HG03139 (cell line): Measurements from ENCODE around the gene SLC66A3.

Source experiments
- ATAC-seq: cut with Tn5 transposase; IDR thresholded peaks from one replicate; pipeline ENCODE4 v1.9.1; 2021; ENCODE audit not compliant: unreplicated experiment

Gene SLC66A3

DNA sequence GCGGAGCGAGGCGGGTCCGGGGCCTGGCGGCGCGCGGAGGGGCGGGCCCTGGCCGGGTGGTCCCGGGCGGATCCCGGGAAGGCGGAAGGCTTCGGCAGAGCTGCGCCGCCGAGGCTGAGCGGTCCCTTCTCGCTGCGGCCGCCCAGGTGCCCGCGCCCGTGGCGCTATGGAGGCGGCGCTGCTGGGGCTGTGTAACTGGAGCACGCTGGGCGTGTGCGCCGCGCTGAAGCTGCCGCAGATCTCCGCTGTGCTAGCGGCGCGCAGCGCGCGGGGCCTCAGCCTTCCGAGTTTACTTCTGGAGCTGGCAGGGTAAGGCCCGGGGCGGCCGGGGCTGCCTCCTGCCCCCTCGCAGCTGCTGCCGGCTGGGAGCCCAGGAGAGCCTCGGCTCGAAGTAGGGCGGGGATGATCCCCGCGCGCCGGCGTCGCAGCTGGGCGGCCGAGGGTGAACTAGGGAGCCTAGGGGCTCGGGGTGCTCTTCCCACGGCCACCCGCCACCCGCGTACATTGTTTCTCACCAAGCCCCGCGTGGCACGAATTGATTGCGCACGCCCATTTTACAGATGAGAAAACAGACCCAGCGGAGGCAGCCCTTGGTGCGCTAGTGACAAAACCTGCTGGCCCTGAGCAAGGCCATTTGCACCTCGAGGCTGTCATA, at the start of gene SLC66A3:
Gene SLC66A3, plus strand, starts transcription at position 87 of the 655 bp plus-strand sequence. Its CDS starts 80 bp downstream, at position 167.
- ATAC-seq = peak; percentile 76

GRCh38 chr2:11109002-11109401, 46.3 kb upstream of the SLC66A3 start:
- ATAC-seq = no peak

- no peak for ATAC-seq
Measured at GRCh38 chr2:11112870-11113428, 42.3 kb upstream of the SLC66A3 start.

DNA sequence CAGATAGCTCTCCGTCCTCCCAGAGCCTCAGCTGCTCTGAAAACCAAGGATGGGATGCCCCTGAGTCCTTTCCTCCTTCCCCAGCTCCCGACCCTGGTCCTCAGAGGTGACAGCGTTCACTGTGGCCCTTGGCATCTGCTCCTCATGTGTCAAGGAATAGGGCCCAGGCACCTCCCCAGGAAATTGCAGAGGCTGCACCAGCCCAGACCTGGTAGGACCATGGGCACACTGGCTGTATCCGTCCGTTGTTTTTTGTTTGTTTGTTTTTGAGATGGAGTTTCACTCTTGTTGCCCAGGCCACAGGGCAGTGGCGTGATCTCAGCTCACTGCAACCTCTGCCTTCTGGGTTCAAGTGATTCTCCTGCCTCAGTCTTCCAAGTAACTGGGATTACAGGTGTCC, 37.5 kb upstream of the SLC66A3 start:
- ATAC-seq = no peak

DNA sequence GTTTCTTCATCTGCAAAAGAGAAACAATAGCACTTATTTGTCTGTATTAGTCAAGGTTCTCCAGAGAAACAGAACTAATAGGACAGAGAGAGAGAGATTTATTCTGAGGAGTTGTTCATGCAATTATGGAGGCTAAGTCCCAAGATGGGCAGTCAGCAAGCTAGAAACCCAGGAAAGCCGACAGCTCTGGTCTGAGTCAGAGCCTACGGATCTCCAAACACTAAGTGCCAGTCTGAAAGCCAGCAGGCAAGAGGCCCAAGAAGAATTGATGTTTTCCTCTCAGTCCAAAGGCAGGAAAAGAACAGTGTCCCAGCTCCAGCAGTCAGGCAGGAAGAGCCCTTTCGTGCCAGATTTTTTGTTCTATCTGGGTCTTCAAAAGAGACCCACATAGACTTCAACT, 36.5 kb upstream of the SLC66A3 start:
- ATAC-seq = no peak

DNA sequence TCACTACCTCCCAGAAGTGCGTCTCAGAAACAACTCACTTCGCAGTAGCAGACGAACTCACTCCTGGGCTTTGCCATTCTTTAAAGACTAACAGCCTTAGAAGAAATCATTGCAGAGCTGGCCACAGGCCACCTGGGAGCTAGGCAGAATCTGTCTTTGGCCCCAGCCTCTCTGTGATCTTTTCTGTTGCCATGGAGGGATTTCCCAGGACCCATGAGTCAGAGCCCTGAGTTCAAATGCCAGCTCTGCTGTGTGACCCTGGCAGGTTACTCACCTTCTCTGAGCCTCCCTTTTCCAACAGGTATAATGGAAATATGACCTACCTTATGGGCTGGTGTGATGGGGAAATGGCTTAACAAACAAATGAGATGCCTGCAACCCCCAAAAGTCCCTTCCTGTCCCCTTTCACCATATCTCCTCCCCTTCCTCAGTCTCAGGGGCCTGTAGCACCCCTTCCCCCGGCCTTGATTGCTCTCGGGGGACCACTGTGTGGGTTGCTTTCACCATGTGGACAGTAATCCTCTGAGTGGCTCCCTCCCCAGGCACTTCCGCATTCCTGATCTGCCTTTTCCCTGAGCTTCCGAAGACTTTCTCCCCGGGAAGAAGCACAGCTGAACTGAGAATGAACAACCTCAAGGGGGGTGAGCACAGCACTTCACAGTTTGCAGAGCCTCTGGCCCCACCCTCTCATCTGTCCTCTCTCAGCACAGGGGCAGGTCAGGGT, 34.0 kb upstream of the SLC66A3 start:
- no peak for ATAC-seq

DNA sequence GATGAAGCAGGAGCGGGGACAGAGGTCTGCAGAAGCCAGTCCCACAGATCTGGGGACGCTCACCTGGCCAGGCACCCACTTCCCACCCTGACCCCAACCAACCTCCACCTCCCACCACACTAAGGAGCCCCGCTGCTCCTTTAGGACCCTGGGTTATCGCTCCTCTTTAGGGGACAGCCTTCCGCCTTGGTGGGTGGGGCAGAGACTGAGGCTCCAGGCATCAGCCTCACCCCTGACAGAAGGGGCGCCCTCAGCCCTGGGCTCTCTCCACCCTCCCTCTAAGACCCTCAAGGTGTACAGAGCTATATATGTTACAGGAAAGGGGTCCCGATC, 33.5 kb upstream of the SLC66A3 start:
- no peak for ATAC-seq

DNA sequence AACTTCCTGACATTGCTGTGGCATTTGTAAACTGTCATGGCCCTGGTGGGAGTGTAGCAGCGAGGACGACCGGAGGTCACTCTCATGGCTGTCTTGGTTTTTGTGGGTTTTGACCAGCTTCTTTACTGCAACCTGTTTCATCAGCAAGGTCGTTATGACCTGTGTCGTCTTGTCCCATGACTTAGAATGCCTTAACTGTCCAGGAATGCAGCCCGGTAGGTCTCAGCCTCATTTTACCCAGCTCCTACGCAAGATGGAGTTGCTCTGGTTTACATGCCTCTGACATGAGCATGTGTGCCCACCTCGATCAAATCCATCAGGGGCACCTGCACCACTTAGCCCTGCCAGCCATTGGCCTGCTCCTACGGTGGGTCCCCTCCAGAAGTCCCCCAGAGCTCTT, 32.9 kb upstream of the SLC66A3 start:
- ATAC-seq = no peak

- no peak for ATAC-seq
Measured at GRCh38 chr2:11123001-11123809, 32.1 kb upstream of the SLC66A3 start.

DNA sequence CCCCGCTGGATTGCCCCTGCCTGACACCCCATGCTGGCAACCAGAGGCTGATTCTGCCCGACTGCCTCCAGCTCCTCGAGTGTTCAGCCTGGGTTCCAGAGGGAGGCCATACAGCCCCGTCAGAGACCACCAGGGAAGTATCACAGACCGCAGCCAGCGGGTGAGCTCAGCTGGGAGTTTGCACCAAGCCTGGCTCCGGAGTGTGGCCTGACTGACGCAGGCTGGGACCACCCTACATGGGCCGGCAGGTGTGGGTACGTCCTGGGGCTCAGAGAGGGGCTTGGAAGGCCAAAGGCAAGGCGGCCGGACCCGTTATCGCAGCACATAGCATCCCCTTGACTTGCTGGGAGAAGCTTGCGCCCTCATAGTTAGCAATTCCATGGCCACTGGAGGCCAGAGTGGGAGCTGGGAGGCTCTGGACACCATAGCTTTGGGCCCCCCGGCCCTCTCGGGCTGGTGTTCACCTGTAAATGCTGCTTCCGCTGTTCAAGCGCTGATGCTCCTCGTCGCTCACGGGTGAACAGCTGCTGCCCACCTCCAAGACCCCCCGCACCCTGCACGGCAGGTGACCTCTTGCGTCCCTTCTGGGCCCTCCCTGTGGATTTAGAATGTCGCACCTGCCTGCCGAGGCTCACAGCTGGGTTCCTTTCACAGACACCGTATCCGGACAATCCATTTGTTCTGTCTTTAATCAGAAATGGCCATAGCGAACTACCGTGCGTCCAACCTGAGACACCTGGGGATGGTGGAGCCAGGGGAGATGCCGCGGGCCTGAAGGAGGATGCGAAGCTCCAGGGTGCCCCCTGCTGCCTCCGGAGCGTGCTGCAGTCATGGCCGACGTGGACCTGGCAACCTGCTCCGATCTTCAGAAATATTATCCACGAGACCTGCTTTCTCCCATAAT, 31.2 kb upstream of the SLC66A3 start:
- ATAC-seq = no peak

DNA sequence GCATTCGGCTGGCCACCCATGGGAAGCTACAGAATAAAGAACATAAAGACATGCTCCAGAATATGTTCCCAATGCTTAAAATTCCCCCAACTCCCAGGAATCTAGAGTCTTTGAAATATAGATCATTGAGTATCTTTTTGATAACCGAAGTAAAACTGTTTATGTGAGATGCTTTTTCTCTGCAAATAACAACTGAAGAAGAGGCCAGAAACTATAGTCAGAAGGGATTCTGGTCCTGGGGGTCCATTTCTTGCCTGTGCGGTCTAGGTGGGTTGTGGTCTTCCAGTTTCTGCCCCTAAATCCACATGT, 30.6 kb upstream of the SLC66A3 start:
- no peak for ATAC-seq

DNA sequence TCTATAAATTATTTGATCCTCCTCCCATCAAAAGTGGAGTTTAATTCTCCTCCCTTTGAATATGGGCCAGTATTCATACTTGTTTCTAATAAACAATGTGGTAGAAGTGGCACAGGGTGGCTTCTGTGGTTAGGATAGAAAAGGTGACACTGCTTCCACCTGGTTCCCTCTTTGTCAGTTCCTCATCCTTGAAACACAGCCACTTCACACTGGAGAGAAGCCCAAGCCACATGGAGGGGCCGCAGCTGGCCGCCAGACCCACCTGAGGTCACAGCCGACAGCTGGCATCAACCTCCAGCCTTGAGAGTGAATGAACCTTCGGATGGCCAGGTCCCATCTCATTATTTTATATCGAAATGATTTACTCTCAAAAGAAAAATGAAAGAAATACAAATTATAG, 27.5 kb upstream of the SLC66A3 start:
- no peak for ATAC-seq

DNA sequence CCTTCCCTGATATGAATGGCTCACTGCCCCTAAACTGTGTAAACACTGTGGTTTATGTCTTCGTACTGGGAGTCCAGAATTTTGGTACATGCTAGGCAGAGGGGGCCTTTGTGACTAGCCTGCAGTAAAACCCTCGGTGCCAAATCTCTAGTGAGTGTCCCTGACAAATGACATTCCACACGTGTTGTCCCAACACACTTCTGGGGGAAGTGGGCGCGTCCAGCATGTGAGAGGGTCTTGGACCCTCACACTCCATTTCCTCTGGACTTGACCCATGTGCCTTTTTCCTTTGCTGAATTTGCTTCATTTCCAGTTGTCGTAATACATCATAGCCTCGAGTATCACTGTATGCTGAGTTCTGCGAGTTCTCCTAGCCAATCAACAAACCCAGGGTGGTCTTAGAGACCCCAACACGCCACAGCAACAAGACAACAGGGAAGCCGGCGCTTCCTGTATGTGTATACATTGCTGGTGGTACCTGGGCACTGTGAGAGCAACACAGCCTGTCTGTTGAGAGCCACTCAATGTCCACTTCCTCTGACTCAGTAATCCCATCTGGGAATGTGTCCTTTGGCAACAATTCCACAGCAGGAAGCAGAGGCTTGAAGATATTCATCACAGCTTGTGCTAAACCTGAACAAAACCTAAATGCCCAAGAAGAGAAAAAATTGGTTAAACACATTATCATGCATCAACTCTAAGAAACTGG, 26.9 kb upstream of the SLC66A3 start:
- no peak for ATAC-seq

GRCh38 chr2:11129598-11130449, 25.4 kb upstream of the SLC66A3 start:
- peak; percentile 62 for ATAC-seq

DNA sequence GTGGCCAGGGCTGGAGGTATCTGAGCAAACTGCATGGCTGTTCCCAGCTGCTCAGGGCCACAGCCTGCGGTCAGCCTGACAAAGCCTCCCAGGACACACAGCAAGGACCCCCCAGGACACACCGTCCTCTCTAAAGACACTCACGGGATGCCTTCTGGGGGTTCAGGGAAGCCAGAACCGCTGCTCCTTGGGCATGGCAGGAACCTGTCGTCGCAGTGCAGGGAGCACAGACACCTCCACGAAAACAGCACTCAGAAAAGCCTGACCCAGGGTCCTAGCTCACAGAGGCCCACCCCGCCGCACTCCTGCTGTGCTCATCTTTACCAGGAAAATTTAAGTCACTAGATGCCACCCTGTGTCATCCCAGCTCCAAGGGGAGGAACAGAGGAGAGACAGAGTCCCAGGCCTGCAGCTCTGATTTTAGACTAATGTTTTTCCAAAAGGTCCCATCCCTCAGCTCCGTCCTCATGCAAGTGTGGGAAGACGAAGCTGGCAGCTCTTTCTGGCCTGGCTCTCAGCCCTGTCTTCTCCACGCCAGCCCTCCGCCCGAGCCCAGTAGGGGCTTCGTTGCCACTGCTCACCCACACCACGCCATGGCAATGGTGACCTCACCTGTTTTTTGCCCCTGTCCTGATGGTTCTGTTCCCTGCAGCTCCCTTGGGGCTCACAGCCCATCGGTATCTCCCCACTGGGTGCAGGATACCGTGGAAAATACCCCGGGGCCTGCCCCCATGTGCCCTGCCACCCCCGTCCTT, 23.9 kb upstream of the SLC66A3 start:
- no peak for ATAC-seq

GRCh38 chr2:11132036-11132671, 23.1 kb upstream of the SLC66A3 start:
- no peak for ATAC-seq

- ATAC-seq = no peak
Measured at GRCh38 chr2:11133238-11133935, 21.9 kb upstream of the SLC66A3 start.

DNA sequence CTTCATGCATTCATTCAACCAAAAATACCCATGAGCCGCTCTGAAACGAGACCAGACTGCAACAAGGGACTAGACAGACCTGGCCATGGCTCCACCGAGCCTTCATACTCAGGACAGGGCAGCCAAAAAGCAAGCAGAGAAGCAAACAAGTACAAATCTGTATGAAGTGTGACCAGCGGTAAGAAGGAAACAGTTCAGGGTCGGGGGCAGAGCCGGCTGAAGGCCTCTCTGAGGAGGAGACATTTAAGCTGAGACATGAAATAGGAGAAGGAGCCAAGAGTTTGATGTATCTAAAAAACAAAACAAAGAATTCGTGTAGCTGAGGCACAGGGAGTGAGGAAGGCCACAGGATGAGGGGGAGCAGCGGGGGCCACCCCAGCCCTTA, 21.3 kb upstream of the SLC66A3 start:
- no peak for ATAC-seq
